CD4-positive, alpha-beta T cell treated with Interferon gamma for 1 hour (primary cell): ENCODE data around the gene LITAF.
"Not testable (repeated sequence)": the region's sequence is repeated elsewhere in the genome, so short reads cannot be mapped to it uniquely, and the experiment has no call there.

Source experiments
- DNase-seq: peaks from one replicate; pipeline ENCODE4 v3.0.0-alpha.2; 2020

Gene LITAF

DNA sequence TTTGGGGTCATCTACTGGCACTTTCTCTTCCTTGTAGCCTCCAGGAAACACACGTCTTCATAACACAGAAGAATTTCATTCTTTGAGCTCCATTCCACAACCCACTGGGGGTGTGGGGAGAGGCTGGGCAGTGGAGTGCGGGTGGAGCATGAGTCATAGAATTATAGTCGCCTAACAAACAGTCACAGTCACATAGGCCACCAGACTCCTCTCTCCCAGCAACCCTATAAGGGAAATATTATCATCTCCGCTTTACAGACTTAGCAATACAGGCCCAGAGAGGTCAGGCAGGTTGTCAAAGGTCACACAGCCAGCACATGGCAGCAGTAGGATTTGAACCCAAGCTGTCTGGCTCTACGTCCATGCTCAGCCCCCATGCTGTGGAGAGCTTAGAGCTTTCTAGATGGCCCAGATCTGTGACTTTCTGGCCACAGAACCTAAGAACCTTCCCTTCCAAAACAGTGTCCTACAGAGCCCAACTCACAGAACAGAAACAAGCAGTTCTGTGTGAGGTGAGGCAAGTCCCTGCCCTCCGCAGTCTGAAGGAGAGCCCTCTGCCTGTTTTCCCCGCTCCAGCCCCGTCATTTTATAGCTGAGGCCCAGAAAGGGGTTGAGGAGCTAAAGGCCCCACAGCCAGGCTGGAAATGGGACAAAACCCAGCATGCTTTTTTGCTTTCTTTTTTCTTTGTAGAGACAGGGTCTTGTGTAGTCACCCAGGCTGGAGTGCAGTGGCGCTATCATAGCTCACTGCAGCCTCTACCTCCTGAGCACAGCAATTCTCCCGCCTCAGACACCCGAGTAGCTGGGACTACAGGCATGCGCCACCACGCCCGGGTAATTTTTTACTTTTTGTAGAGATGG lies 10.7 kb upstream of the LITAF start:
- peak; percentile 64 for DNase-seq

DNA sequence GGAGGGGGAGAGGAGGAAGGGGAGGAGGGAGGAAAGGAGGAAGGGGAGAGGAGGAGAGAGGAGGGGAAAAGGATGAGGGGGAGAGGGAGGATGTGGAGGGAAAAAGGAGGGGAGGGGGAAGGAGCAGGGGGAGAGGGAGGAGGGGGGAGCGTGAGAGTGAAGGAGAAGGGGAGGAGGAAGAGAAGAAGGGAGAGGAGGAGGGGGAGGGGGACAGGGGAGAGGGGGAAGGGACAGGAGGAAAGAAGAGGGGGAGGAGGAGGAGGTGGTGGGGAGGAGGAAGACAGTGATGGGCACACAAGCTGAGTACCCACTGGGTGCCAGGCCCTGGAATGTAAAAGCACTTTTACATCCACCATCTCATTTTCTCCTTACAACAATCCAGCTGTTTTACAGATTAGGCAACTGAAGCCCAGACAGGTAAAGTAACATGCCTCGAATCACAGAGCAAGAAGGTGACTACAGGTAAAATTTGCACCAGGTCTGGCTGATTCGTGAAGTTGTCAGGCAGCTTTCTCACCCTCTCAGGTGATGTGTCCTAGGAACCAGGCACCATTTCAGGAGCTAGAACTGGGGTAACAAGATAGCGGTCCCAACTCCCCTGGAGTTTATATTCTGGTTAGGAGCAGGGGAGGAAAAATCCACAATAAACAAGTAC lies 10.0 kb upstream of the LITAF start:
- no peak for DNase-seq

- DNase-seq, result no peak
Observed at GRCh38 chr16:11593581-11593980, 6.9 kb upstream of the LITAF start.

- DNase-seq, result not testable (repeated sequence)
Observed at GRCh38 chr16:11593076-11593475, 6.4 kb upstream of the LITAF start.

DNA sequence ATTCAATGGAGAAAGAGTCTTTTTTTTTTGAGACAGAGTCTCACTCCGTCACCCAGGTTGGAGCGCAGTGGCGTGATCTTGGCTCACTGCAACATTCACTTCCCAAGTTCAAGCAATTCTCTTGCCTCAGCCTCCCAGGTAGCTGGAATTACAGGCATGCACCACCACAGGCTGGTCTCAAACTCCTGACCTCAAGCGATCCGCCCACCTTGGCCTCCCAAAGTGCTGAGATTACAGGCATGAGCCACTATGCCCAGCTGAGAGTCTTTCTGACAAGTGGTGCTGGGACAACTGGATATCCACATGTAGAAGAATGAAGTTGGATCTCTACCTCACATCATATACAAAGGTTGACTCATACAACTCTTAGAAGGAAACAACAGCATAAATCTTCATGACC lies 4.9 kb upstream of the LITAF start:
- not testable (repeated sequence) for DNase-seq

GRCh38 chr16:11589198-11589550 lies 2.5 kb upstream of the LITAF start:
- no peak for DNase-seq

DNA sequence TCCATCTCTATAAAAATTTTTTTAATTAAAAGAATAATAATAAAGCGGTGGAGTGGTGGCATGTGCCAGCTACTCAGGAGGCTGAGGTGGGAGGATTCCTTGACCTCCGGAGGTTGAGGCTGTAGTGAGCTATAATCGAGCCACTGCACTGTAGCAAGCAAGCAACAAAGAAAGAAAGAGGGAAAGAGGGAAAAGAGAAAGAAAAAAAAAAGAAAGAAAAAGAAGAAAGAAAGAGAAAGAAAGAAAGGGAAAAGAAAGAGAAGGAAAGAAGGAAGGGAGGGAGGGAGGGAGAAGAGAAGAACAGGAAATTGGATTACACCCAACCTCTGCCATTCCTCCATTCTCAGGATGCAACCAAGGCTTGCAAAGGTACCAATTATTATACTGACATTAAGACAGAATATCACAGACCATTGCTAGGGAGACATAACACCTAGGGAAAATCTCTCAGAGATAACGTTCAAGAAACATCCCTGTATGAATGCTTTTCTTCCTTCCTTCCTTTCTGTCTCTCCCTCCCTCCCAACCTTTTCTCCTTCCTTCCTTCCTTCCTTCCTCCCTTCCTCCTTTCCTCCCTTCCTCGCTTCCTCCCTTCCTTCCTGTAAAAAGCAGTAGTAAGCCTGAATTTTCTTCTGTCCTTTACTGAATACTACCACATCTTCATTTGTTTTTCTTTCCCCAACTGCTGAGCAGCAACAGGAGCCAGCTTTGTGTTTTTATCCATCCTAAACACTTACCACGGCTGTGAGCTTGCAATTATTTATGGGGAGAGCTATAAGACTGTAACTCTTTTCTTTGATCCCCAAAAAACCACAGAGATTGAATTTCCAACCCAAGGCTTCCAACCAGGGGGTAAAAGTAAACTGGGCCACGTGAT lies 1.8 kb upstream of the LITAF start:
- no peak for DNase-seq

DNA sequence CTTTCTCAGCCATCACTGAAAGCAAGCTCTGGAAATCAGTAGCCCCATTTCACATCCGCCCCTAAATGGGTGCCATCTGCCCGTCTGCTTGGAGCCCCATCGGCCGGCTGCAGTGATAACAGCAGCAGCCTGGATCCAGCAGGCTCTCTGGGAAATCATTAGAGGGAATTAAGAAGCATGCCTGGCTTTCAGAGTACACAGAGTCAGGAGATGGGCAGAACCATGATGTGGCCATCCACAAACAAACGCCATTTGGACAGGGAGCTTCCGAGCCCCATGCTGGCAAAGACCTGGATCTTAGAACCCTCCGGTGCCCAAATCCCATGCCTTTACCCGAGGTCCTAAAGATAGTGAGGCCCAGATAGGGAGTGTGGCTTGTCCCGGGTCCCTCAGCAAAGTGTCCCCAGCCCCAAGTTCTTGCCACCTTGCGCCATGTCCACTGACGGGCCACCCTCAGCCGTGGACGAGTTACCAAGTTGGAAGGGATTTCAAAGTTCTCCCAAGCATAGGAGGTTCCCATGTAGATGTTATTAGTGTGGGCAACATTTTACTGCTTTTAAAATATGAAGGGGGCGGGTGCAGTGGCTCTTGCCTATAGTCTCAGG lies 1.0 kb upstream of the LITAF start:
- DNase-seq, result no peak

DNA sequence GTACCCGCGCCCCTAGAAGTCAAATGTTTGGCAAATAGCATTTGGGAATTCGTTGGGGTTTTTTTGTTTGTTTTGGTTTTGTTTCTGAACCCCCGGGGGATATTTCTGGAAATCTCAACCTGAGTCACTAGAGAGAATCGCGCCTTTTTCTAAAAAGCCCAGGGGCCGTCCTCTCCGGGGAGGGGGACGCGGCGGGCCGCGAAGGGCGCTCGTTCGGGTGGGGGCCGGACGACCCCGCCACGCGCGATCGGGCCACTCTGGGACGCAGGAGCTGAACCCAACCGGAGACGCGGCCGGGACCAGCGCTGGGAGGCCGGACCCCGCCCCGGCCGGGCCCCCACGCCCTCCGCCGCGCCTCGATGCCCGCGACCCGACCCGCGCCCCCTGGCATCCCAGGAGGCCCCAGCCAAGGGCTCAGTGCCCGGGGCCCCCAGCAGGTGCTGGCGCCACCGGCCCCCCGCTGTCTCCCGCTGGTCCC lies 302 bp downstream of the LITAF start:
- DNase-seq, result no peak

DNA sequence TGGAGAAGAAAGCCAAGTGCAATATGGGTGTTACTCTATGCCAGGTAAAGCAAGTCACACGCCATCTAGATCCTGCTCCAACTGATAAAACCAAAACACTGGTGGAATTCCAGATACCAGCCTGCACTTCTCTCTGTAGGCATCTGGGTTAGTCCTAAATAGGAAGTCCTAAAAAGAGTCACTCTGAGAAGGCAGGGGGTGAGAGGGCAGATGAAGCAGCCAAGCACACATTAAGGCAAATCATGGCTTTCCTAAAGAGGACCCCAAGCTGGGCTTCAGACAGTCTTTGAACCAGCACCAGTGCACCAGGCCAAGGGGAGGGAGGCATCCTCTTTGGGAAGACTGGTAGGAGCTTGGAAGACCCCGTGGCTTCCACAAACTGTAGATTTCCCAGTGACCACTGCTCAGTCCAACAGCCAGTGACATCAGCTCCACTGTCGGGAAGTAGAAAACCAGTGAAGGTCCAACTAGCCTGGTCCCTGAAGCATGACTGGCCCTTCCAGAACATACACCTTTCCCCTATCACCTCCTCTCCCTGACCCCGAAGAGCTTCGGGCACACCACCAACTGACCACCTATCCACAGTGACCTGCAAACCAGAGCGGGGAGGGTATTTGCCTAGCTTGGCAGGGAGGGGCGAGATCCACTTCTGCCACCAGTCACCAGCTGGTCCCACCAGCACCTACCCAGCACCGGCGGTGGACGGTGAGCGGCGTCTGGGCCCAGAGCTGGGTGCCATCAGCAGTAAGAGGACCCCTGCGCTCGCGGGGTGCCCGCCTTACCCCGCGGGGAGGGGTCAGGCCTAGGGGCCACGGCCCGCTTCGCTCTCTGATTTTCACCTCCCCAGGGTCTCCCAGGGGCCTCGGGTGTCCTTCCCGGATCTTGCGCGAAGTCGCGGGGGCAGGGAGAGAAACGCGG lies 1.0 kb downstream of the LITAF start:
- peak; percentile 29 for DNase-seq

DNA sequence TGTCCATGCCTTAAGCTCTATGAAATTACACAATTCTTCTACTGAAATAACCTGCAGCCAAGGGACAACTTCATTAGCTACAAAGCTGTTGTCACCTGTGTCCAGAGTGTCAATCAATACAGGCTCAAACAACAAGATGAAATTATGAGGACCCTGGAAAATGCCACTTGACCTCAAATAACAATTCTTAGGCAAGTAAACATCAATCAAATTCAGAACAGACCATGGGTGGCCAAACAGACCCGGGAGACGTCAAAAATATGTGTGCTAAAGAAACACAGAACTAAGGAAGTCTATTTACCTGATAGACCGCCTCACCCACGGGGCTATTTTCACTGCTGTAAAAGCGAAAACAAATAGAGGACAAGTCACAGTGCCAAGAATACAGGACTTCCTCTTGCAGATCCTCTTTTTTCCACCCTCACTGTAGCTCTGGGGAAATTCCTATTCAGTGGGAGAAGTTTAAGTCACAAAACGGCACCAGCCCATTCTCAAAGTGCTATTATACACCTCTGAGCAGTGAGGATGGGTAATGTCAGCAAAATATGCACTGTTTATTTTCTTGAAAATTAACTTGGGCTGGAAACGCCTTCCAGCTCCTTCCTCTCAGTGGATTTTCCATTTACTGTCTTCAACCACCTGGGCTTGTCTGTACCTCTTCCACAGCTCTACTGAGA lies 2.7 kb downstream of the LITAF start:
- peak; percentile 17 for DNase-seq

DNA sequence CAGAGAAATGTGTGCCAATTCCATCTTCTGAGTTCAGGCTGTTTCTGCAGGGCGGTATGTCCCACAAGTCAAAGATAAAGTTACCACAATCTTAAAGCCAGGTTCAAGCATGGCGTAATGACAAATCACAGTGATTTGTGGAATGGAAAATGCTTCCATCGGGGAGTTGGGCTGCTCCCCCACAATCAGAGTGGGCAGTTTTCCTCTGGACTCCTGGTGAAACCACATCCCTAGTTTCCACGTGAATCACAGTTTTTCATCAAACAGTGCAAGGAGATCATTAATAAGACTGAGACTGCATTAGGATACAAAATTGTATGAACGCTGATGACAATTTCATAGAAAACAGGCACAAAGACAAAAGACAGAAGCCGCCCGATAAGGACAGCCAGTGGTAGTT lies 3.6 kb downstream of the LITAF start:
- DNase-seq, result no peak

DNA sequence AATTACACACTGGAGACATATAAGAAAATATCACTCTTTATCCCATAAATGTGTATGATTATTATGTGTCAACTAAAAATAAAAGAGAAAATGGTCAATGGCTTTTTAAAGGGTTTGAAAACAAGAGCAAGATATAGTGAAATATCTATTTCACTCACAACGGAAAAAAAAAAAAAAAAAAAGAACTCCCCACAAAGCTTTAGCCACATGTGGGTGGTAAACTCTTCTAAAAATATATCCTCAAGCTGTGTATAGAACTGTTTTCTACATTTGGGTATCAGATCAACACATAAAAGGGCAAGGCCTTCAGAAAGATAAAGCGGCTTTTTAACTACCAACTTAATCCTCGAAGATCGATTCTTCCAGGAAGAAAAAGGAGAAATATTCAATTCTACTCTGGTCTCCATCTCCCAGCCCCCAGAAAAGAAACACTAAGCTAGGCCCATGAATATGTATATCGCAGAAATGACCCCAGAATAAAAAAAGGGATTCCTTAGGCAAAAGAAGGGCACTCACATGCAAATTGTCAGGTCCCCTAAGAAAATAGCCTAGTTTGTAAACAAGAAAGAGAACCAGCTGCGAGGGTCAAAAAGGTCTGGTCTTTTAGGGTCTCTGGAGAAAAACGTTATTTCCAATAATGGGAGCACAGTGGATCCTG lies 4.4 kb downstream of the LITAF start:
- no peak for DNase-seq

GRCh38 chr16:11581678-11582077 lies 5.0 kb downstream of the LITAF start:
- no peak for DNase-seq

GRCh38 chr16:11580451-11581086 lies 6.2 kb downstream of the LITAF start:
- no peak for DNase-seq

DNA sequence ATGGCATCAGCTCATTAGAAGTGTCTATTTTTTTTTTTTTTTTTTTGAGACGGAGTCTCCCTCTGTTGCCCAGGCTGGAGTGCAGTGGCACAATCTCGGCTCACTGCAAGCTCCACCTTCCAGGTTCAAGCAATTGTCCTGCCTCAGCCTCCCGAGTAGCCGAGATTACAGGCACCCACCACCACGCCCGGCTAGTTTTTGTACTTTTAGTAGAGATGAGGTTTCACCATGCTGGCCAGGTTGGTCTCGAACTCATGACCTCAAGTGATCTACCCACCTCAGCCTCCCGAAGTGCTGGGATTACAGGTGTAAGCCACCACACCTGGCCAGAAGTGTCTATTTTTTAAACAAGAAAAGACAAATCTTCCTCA lies 9.4 kb downstream of the LITAF start:
- not testable (repeated sequence) for DNase-seq

GRCh38 chr16:11576427-11577289 lies 10.1 kb downstream of the LITAF start:
- DNase-seq, result peak; percentile 40

GRCh38 chr16:11575223-11575589 lies 11.5 kb downstream of the LITAF start:
- DNase-seq, result no peak

- peak; percentile 82 for DNase-seq
Observed at GRCh38 chr16:11572301-11572995, 14.3 kb downstream of the LITAF start.
